Measurements from ENCODE around the gene NHS. TPM values are rescaled to one million over a fixed set of nuclear protein-coding genes. Genes with fewer than 3 reads are reported as not detected.

NHS gene
- total RNA-seq, 1 experiment from 2014 or later: 19.5 TPM

GRCh38 chrX:17380221-17380620 lies 5.2 kb downstream of the NHS start:
- peaks cover 29% of the 10 kb centered on the region for H3K4me1 Mint-ChIP-seq (ENCODE audit: low read depth, unreplicated experiment)
- no peaks in the 10 kb centered on the region for H3K27me3 Mint-ChIP-seq (ENCODE audit: unreplicated experiment)
- no peak overlapping the region for H3K27ac Mint-ChIP-seq (ENCODE audit: unreplicated experiment)
- CTCF ChIA-PET: interaction anchor here (0.6 kb wide), 1 partner anchor 605 kb away, joined by 4 read pairs; no protein-coding TSS in a partner anchor
- no peak overlapping the region for H3K4me3 Mint-ChIP-seq (ENCODE audit: low read depth, unreplicated experiment)
- intact Hi-C loops (cut with micrococcal nuclease; ENCODE audit: unreplicated experiment): no loop called here
- H3K36me3 Mint-ChIP-seq (ENCODE audit: insufficient read depth, unreplicated experiment): peaks cover 27% of the 10 kb centered on the region
- peaks cover 20% of the 10 kb centered on the region for H3K9me3 Mint-ChIP-seq (ENCODE audit: low read depth, unreplicated experiment)
- DNase-seq: no peak
- no TSS peak for BruUV-seq (replicated peaks)
- no peak for TF ChIP-seq CTCF (IDR thresholded peaks at IDR 0.05; ENCODE audit: unreplicated experiment)

GRCh38 chrX:17390419-17390850 lies 15.4 kb downstream of the NHS start:
- Mint-ChIP-seq H3K27me3 (ENCODE audit: unreplicated experiment) (no peaks in the 10 kb centered on the region), H3K27ac (ENCODE audit: unreplicated experiment) (no peak overlapping the region), H3K4me3 (ENCODE audit: low read depth, unreplicated experiment) (no peak overlapping the region), H3K36me3 (ENCODE audit: insufficient read depth, unreplicated experiment) (no peaks in the 10 kb centered on the region), H3K4me1 (ENCODE audit: low read depth, unreplicated experiment) (peaks cover 17% of the 10 kb centered on the region), H3K9me3 (ENCODE audit: low read depth, unreplicated experiment) (no peaks in the 10 kb centered on the region)
- no TSS peak for BruUV-seq (replicated peaks)
- CTCF ChIA-PET: no interaction called here
- DNase-seq: no peak
- no peak for TF ChIP-seq CTCF (IDR thresholded peaks at IDR 0.05; ENCODE audit: unreplicated experiment)
- intact Hi-C loops (cut with micrococcal nuclease; ENCODE audit: unreplicated experiment): no loop called here

GRCh38 chrX:17395154-17395553 lies 20.2 kb downstream of the NHS start:
- Mint-ChIP-seq H3K27me3 (ENCODE audit: unreplicated experiment) (no peaks in the 10 kb centered on the region), H3K36me3 (ENCODE audit: insufficient read depth, unreplicated experiment) (peaks cover 8% of the 10 kb centered on the region), H3K4me1 (ENCODE audit: low read depth, unreplicated experiment) (peaks cover 15% of the 10 kb centered on the region), H3K4me3 (ENCODE audit: low read depth, unreplicated experiment) (no peak overlapping the region), H3K27ac (ENCODE audit: unreplicated experiment) (no peak overlapping the region), H3K9me3 (ENCODE audit: low read depth, unreplicated experiment) (no peaks in the 10 kb centered on the region)
- BruUV-seq (replicated peaks): no TSS peak
- CTCF ChIA-PET: no interaction called here
- TF ChIP-seq CTCF (IDR thresholded peaks at IDR 0.05; ENCODE audit: unreplicated experiment): no peak
- no peak for DNase-seq
- intact Hi-C loops (cut with micrococcal nuclease; ENCODE audit: unreplicated experiment): no loop called here

GRCh38 chrX:17397074-17397473 lies 22.1 kb downstream of the NHS start:
- intact Hi-C loops (cut with micrococcal nuclease; ENCODE audit: unreplicated experiment): no loop called here
- DNase-seq: no peak
- TF ChIP-seq CTCF (IDR thresholded peaks at IDR 0.05; ENCODE audit: unreplicated experiment): no peak
- Mint-ChIP-seq H3K27ac (ENCODE audit: unreplicated experiment) (peak overlapping the region; percentile 73), H3K27me3 (ENCODE audit: unreplicated experiment) (no peaks in the 10 kb centered on the region), H3K4me3 (ENCODE audit: low read depth, unreplicated experiment) (no peak overlapping the region), H3K36me3 (ENCODE audit: insufficient read depth, unreplicated experiment) (peaks cover 8% of the 10 kb centered on the region), H3K4me1 (ENCODE audit: low read depth, unreplicated experiment) (peaks cover 11% of the 10 kb centered on the region), H3K9me3 (ENCODE audit: low read depth, unreplicated experiment) (no peaks in the 10 kb centered on the region)
- no TSS peak for BruUV-seq (replicated peaks)
- CTCF ChIA-PET: interaction anchor here (0.9 kb wide), 2 partner anchors 8 to 15 kb away, joined by 3 to 4 read pairs; no protein-coding TSS in a partner anchor

All from Calu3 (cell line).